ENCODE measurements around the gene ZBP1. TPM values are rescaled to one million over a fixed set of nuclear protein-coding genes. Genes with fewer than 3 reads are reported as not detected.

Gene ZBP1
- total RNA-seq, 1 donor from 2014 or later, result 0.43 TPM

- intact Hi-C loops (cut with DNase I), result no loop called here
- no peak for DNase-seq (ENCODE audit: low spot score)
These were observed 38.8 kb downstream of the ZBP1 start for GRCh38 chr20:57581202-57582028.

GRCh38 chr20:57580478-57581201 lies 39.6 kb downstream of the ZBP1 start:
- intact Hi-C loops (cut with DNase I), result no loop called here
- no peak for DNase-seq (ENCODE audit: low spot score)

- no peak for DNase-seq (ENCODE audit: low spot score)
These were observed 40.3 kb downstream of the ZBP1 start for GRCh38 chr20:57579898-57580447.

GRCh38 chr20:57579331-57579897 lies 40.8 kb downstream of the ZBP1 start:
- intact Hi-C loops (cut with DNase I), result no loop called here
- no peak for DNase-seq (ENCODE audit: low spot score)

More at GRCh38 chr20:57579898-57580447, 40.3 kb downstream of the ZBP1 start:
- intact Hi-C loops (cut with DNase I), result no loop called here

GRCh38 chr20:57578476-57579165 lies 41.6 kb downstream of the ZBP1 start:
- DNase-seq (ENCODE audit: low spot score), result no peak
- intact Hi-C loops (cut with DNase I), result no loop called here

- intact Hi-C loops (cut with DNase I), result no loop called here
- DNase-seq (ENCODE audit: low spot score), result no peak
These were observed 42.3 kb downstream of the ZBP1 start for GRCh38 chr20:57577679-57578475.

- intact Hi-C loops (cut with DNase I), result no loop called here
- DNase-seq (ENCODE audit: low spot score), result no peak
These were observed 43.3 kb downstream of the ZBP1 start for GRCh38 chr20:57576617-57577550.

- no peak for DNase-seq (ENCODE audit: low spot score)
- intact Hi-C loops (cut with DNase I), result no loop called here
These were observed 44.2 kb downstream of the ZBP1 start for GRCh38 chr20:57576002-57576401.

GRCh38 chr20:57574954-57575353 lies 45.3 kb downstream of the ZBP1 start:
- no peak for DNase-seq (ENCODE audit: low spot score)
- intact Hi-C loops (cut with DNase I), result no loop called here

GRCh38 chr20:57573894-57574293 lies 46.3 kb downstream of the ZBP1 start:
- intact Hi-C loops (cut with DNase I), result no loop called here
- DNase-seq (ENCODE audit: low spot score), result no peak

GRCh38 chr20:57573242-57573641 lies 47.0 kb downstream of the ZBP1 start:
- DNase-seq (ENCODE audit: low spot score), result no peak
- intact Hi-C loops (cut with DNase I), result no loop called here

GRCh38 chr20:57571782-57572416 lies 48.3 kb downstream of the ZBP1 start:
- intact Hi-C loops (cut with DNase I), result no loop called here
- no peak for DNase-seq (ENCODE audit: low spot score)

GRCh38 chr20:57570920-57571319 lies 49.3 kb downstream of the ZBP1 start:
- intact Hi-C loops (cut with DNase I), result no loop called here
- no peak for DNase-seq (ENCODE audit: low spot score)

GRCh38 chr20:57570145-57570850 lies 49.9 kb downstream of the ZBP1 start:
- DNase-seq (ENCODE audit: low spot score), result no peak
- intact Hi-C loops (cut with DNase I), result no loop called here

- intact Hi-C loops (cut with DNase I), result no loop called here
- no peak for DNase-seq (ENCODE audit: low spot score)
These were observed 51.3 kb downstream of the ZBP1 start for GRCh38 chr20:57568960-57569359.

GRCh38 chr20:57568088-57568896 lies 51.9 kb downstream of the ZBP1 start:
- no peak for DNase-seq (ENCODE audit: low spot score)
- intact Hi-C loops (cut with DNase I), result no loop called here
